Type B pancreatic cell (in vitro differentiated cells): Measurements from ENCODE around the gene WTIP. TPM values are rescaled to one million over a fixed set of nuclear protein-coding genes. Genes with fewer than 3 reads are reported as not detected.

Source experiments
- DNase-seq: peaks from one replicate; pipeline ENCODE4 v3.0.0; 2021; ENCODE audit warnings: mixed read lengths; ENCODE audit not compliant: unreplicated experiment; ENCODE audit errors: extremely low spot score
- H3K27ac Mint-ChIP-seq: 2 replicates; pipeline ENCODE4 v1.8.0; 2021; ENCODE audit warnings: mild to moderate bottlenecking, mixed read lengths
- H3K27me3 Mint-ChIP-seq: 2 replicates; pipeline ENCODE4 v1.8.0; 2021; ENCODE audit warnings: mixed read lengths
- H3K36me3 Mint-ChIP-seq: 2 replicates; pipeline ENCODE4 v1.8.0; 2021; ENCODE audit warnings: mixed read lengths
- H3K4me1 Mint-ChIP-seq: one replicate; pipeline ENCODE4 v1.8.0; 2021; ENCODE audit warnings: mixed read lengths; ENCODE audit not compliant: unreplicated experiment
- H3K4me3 Mint-ChIP-seq: 2 replicates; pipeline ENCODE4 v1.8.0; 2021; ENCODE audit warnings: mild to moderate bottlenecking, mixed read lengths
- H3K9me3 Mint-ChIP-seq: 2 replicates; pipeline ENCODE4 v1.8.0; 2021; ENCODE audit warnings: mixed read lengths
- total RNA-seq: library from RNA; stranded (reverse); gene quantifications from 2 replicates; pipeline ENCODE4 v1.2.1, GENCODE V29; 2021; ENCODE audit warnings: low replicate concordance
- TF ChIP-seq, protein P1 (sequence below): fragments of 200-600 bp; sonication (generic); conservative IDR thresholded peaks from 2 replicates; pipeline ENCODE4 v1.5.0; 2021; ENCODE audit warnings: antibody characterized with exemption, mild to moderate bottlenecking

The WTIP gene
- total RNA-seq, 1 donor from 2014 or later: 23.9 TPM

DNA sequence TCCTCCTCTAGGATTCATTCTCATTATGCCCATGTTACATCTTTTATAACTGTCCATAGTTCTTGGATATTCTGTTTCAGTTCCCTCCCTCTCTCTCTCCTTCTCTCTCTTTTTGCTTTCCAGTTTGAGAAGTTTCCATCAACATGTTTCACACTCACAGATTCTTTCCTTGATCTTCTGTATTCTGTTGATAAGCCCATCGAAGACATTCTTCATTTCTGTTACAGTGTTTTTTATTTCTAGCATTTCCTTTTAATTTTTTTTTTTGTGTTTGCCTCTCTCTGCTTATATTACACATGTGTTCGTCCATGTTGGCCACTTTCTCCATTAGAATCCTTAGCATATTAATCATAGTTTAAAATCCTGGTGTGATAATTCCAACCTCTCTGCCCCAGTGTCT, 68.3 kb downstream of the WTIP start:
- no peak for DNase-seq
- TF ChIP-seq, protein P1, sequence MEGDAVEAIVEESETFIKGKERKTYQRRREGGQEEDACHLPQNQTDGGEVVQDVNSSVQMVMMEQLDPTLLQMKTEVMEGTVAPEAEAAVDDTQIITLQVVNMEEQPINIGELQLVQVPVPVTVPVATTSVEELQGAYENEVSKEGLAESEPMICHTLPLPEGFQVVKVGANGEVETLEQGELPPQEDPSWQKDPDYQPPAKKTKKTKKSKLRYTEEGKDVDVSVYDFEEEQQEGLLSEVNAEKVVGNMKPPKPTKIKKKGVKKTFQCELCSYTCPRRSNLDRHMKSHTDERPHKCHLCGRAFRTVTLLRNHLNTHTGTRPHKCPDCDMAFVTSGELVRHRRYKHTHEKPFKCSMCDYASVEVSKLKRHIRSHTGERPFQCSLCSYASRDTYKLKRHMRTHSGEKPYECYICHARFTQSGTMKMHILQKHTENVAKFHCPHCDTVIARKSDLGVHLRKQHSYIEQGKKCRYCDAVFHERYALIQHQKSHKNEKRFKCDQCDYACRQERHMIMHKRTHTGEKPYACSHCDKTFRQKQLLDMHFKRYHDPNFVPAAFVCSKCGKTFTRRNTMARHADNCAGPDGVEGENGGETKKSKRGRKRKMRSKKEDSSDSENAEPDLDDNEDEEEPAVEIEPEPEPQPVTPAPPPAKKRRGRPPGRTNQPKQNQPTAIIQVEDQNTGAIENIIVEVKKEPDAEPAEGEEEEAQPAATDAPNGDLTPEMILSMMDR: no peak
- H3K4me1 Mint-ChIP-seq: no peaks in the 10 kb centered on the region
- no peaks in the 10 kb centered on the region for H3K36me3 Mint-ChIP-seq
- no peak overlapping the region for H3K4me3 Mint-ChIP-seq
- H3K27me3 Mint-ChIP-seq: peaks cover 39% of the 10 kb centered on the region
- H3K27ac Mint-ChIP-seq: no peak overlapping the region
- peaks cover 5% of the 10 kb centered on the region for H3K9me3 Mint-ChIP-seq

DNA sequence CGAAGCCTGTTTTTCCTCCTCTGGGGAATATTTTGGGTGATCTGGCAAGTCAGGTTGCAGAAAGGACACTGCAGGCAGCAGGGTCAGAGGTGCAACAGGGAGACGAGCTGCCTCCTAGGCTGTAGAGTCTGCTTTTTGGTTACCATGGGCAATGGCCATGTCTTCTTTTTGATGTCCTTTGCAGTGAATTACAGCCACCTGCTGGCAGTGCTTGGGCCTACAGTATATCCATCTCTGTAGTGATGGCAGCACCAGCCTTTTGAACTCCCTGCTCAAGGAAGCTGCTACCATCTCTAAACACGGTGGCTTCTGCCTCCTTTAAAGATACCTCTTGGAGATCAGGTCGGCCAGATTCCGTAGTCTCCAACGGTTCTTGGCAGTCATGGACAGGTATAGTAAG, 73.9 kb downstream of the WTIP start:
- no peaks in the 10 kb centered on the region for H3K4me1 Mint-ChIP-seq
- no peak overlapping the region for H3K4me3 Mint-ChIP-seq
- DNase-seq: no peak
- no peaks in the 10 kb centered on the region for H3K36me3 Mint-ChIP-seq
- no peak overlapping the region for H3K27ac Mint-ChIP-seq
- TF ChIP-seq, protein P1: peak; percentile 47
- no peaks in the 10 kb centered on the region for H3K9me3 Mint-ChIP-seq
- peaks cover 49% of the 10 kb centered on the region for H3K27me3 Mint-ChIP-seq

DNA sequence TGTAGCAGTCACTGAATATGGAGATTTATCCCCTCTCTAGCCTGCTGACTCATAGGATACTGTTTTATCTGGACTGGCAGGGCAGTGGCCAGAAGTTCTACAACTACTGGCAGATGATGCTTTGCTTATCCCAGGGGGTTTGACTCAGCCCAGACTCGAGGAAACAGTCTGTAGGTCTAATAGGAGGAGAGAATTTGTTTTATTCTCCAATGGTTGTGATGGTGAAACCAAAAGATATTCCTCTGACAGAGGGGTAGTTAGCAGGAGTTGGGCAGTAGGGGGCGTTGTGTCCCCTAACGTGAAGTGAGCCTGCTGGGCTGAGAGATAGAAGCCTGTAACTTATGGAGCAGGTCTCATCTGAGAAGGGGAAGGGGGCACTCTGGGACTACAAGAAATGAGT, 74.9 kb downstream of the WTIP start:
- no peaks in the 10 kb centered on the region for H3K36me3 Mint-ChIP-seq
- peaks cover 56% of the 10 kb centered on the region for H3K27me3 Mint-ChIP-seq
- H3K4me1 Mint-ChIP-seq: no peaks in the 10 kb centered on the region
- TF ChIP-seq, protein P1: peak; percentile 68
- no peaks in the 10 kb centered on the region for H3K9me3 Mint-ChIP-seq
- H3K27ac Mint-ChIP-seq: no peak overlapping the region
- DNase-seq: no peak
- H3K4me3 Mint-ChIP-seq: no peak overlapping the region

DNA sequence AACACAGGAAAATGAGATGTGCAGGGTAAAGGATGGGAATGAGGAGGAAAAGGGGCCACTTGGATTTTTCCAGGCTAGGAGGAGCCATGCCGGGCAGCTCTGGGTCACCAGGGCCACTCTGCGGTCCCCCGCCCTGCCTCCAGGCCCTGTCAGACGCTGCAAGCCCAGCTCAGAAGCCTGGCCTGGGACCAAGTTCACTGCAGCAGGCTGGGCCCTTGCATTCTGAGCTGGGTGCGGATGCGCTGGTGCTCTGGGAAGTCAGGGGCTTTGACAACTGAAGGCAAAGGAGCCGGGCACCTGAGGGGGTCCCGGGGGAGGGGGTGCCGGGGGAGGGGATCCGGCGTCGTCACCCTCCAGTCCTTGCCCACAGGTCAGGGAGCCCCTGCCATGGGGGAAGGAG, 77.5 kb downstream of the WTIP start:
- Mint-ChIP-seq H3K9me3 (no peaks in the 10 kb centered on the region), H3K27ac (no peak overlapping the region), H3K27me3 (peaks cover 44% of the 10 kb centered on the region), H3K4me3 (no peak overlapping the region), H3K4me1 (no peaks in the 10 kb centered on the region), H3K36me3 (no peaks in the 10 kb centered on the region)
- TF ChIP-seq, protein P1: no peak
- no peak for DNase-seq

DNA sequence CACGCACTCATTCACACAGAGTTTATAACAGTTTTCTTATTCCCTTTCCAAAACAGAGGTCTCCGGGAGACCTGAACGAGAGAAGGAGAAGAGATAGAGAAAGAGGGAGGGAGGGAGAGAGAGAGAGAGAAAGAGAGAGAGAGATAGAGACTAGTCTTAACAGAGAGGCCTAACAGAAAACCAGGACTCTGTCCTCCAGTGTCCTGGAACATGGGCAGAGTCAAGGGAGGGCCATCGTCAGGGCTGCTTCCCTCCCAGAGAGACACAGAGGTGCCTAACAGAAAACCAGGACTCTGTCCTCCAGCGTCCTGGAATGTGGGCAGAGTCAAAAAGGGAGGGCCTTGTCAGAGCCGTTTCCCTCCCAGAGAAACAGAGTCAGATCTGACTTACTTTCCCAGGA, 78.7 kb downstream of the WTIP start:
- Mint-ChIP-seq H3K4me3 (no peak overlapping the region), H3K27me3 (peaks cover 40% of the 10 kb centered on the region), H3K9me3 (no peaks in the 10 kb centered on the region), H3K27ac (no peak overlapping the region), H3K4me1 (no peaks in the 10 kb centered on the region), H3K36me3 (no peaks in the 10 kb centered on the region)
- TF ChIP-seq, protein P1: no peak
- no peak for DNase-seq

Other genes starting within 250 kb of the WTIP start
- gene GARRE1, start 227.2 kb upstream of the WTIP start, total RNA-seq: 22.5 and 22.8 TPM in 2 replicates
- 241 and 297 TPM in 2 replicates for gene GPI, start 116.6 kb upstream of the WTIP start, total RNA-seq
- gene PDCD2L, start 77.4 kb upstream of the WTIP start, total RNA-seq: 10.1 and 13.3 TPM in 2 replicates
- 88.5 and 109 TPM in 2 replicates for gene UBA2, start 53.4 kb upstream of the WTIP start, total RNA-seq
- 0.60 and 0.64 TPM in 2 replicates for gene SCGB2B2, start 195.4 kb downstream of the WTIP start, total RNA-seq
- 22.1 and 41.5 TPM in 2 replicates for gene ZNF302, start 195.9 kb downstream of the WTIP start, total RNA-seq